ENCODE results near the gene ZNF500.

Gene ZNF500

DNA sequence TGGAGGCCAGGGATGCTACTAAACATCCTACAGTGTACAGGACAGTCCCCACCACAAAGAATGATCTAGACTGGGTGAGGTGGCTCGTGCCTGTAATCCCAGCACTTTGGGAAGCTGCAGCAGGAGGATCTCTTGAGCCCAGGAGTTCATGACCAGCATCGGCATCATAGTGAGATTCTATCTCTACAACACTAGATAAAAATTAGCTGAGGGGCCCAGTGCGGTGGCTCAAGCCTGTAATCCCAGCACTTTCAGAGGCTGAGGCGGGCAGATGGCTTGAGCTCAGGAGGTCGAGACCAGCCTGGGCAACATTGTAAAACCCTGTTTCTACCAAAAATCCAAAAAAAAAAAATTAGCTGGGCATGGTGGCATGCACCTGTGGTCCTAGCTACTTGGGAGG lies 5.4 kb upstream of the ZNF500 start:
- DNase-seq (ENCODE audit: low spot score) = no peak

DNA sequence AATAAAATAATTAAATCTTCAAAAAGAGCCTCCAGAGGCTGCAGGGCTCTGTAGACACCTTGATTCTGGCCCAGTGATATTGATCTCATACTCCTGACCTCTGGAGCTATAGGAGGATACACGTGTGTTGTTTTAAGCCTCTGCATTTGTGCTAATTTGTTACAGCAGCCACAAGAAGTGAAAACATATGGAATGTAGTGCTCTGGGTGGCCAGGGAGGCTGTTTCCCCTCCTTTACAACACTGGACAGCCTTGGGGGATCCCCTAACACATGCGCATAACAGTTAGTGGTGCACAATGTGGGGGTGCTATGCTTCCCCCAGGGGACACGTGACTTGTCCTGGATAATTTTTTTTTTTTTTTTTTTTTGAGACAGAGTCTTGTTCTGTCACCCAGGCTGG lies 4.7 kb upstream of the ZNF500 start:
- DNase-seq (ENCODE audit: low spot score) = no peak

DNA sequence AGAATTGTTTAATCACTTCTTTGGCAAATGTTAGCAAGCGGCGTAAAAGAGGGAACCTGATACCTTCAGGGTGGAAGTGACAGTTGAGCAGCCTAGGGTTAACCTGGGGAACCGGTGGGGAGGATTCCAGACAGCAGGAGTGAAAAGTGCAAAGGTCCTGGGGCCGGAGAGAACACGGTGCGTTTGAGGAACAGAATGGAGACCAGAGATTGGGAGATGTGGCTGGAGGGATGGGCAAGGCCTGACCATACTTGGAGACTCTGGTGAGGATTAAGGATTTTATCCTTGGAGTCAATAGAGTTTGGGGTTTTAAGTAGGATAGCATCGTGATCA lies 2.3 kb upstream of the ZNF500 start:
- DNase-seq (ENCODE audit: low spot score) = no peak

DNA sequence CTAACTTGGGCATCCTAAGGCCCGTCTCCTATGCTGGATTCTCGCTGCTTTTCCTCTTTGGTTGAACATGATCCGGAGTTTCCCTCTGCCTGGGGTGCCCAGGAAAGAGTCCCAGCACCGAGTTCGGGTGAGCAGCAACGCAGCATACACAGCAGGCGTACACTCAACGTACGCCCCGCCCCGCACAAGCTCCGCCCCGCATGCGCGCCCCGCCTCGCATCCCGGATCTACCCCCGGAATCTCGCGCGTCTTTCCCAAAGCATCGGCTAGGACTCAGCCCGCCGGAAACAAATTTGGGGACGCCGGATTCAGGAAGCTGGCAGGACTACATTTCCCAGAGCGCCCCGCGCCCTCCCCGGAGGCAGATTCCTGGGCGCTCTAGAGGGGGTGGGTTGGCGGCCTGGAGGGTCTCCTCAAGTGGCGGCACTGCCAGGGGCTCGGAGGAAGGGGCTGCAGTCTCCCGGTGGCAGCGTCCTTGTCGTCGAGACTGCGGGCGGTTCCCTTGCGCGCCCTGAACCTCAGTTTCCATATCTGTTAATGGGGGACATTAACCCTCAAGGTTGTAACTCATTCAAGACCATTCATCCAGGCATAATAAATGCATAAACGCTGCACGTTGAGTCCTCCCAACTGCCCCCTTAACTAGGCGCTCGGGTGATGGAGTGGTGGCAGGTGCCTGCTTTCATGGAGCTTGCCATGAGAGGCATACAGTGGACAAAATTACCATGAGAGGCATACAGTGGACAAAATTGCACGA lies 1.8 kb upstream of the ZNF500 start:
- peak; percentile 93 for DNase-seq (ENCODE audit: low spot score)

DNA sequence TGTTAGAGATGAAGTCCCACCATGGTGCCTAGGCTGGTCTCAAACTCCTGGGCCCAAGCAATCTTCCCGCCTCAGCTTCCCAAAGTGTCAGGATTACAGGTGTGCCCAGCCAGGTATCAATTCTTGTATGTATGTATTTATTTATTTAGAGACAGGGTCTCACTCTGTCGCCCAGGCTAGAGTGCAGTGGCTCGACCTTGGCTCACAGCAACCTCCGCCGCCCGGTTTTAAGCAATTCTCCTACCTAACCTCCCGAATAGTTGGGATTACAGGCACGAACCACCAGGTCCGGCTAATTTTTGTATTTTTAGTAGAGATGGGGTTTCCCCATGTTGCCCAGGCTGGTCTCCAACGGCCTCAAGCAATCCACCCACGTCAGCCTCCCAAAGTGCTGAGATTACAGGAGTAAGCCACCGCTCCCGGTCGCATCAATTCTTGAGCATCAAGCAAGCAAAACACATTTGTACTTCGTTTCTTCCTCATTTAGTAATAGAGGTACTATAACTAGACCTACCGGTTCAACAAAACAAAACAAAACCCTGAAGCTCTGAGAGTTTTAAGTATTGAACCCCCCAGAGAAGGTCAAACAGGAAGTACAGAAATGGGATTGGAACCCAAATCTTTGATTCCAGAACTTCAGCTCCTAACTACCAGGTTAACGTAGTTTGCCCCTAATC lies 1.0 kb upstream of the ZNF500 start:
- no peak for DNase-seq (ENCODE audit: low spot score)

DNA sequence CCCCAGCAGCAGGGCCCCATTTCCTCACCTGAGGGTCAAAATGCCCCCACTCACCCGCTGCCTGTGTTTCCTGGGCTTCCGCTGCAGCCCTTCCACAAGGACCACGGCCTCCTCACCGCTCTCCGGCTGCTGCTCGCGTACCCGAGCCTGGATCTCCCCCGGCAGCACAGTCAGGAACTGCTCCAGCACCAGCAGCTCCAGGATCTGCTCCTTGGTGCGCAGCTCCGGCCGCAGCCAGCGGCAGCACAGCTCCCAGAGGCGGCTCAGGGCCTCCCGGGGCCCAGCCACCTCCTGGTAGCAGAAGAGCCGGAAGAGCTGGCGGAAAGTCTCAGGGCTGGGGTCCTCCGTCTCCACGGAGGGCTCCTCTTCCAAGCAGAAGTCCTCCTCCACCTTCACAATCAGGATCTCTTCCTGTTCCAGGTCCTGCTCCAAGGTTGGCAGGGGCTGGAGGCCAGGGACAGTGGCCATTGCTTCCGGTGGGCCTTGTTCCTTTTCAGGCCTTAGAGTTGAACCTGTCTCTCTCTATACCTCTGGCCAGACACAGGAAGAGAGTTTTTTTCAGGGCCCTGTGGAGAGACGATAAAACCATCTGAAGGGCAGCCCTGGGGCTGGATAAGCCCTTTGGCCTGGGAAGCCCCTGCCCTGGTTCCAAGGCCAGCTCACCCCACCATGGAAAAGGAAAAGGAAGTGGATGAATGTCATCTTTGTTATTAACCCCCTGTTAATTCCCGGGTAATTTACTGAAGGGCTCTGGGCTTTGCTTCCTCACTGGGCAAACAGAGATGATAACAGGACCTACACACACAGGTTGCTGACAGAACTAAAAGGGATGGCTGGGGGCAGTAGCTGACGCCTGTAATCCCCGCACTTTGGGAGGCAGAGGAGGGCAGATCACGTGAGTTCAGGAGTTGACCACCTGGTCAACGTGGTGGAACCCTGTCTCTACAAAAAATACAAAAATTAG lies 1.2 kb downstream of the ZNF500 start:
- no peak for DNase-seq (ENCODE audit: low spot score)

DNA sequence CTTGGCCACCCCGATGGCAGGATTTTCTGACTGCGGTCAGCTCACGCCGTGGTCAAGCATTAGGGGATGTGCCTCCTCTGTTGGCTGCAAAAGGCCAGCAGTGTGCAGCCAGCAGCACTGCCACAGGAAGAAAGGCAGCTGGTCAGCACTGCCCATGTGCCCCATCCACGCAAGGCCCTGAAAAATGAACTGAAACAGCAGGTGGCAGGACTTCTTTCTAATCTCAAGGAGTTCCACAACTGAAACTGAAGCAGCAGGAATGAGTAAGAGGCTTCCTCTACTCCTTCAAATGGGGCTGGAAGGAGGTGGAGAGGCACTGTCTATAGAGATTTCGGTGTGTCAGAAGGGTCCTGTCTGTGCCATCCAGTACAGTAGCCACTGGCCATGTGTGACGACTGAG lies 3.2 kb downstream of the ZNF500 start:
- no peak for DNase-seq (ENCODE audit: low spot score)

DNA sequence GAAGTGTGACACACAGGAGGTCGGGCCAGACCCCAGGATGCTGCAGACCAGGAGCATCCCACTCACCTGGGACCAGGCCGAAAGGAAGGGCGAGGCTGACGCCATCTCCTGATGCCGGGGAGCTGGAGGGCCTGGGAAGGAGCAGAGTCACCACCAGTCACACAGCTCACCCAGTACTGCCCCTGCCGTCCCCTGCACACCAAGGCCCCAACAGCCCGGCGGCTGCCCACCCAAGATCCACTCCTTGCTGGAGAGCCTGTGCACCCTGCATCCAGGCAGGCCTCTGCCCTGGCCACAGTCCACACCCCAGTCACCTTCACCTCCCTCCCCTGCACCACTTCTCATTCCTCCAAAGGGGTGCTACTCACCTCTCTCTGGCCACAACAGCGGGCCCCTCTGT lies 4.8 kb downstream of the ZNF500 start:
- DNase-seq (ENCODE audit: low spot score) = no peak

DNA sequence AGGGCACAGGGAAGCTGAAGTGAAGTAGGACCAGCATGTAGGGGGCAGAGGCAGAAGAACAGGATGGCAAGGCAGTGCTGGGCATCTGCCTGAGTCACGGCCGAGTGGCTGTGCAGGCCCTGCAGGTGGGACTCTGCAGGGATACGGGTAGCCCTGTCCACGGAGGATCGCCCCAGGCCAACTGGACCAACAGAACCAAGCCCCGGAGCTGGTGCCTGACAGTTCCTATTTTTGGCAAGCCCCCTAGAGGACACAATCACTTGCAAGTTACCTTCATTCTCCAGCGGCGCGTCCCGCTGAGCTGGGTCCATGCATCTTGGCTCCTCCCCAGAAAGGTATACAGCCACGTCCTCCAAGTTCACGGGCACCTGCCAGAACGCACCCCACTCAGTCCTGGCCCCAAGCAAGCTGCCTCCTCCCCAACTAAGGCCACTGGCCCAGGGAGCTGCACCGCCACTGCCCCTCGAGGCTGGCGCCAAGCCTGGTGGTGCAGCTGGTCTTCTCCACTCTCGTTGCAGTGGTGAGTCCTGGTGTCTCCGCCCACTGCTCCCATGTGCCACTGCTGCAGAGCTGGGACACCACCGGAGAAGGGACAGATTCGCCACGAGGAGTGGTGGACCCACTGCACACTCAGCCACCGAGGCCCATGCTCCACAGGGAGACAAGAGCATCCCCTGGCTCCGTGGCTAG lies 6.6 kb downstream of the ZNF500 start:
- no peak for DNase-seq (ENCODE audit: low spot score)

DNA sequence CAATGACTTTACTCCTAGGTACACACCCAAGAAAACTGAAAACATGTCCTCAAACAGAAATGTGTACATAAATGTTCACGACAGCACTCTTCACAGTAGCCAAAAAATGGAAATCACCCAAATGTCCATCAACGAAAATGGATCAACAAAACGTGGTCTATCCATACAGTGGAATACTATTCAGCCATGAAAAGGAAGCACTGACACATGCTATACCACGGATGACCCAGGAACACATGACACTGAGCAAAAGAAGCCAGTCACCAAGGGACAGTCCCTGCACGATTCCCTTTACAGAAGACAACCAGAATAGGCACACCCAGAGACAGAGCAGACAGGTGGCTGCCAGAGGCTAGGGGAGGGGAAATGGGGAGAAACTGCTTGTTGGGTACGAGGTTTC lies 11.3 kb downstream of the ZNF500 start:
- DNase-seq (ENCODE audit: low spot score) = no peak

DNA sequence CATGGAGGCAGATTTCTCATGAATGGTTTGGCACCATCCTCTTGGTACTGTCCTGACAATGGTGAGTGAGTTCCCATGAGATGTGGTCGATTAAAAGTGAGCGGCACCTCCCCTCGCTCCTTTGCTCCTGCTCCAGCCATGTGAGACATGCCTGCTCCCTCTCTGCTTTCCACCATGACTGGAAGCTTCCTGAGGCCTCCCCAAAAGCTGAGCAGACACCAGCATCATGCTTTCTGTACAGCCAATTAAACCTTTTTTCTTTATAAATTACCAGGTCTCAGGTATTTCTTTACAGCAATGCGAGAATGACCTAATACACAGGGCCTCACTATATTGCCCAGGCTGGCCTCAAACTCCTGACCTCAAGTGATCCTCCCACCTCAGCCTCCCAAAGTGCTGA lies 12.1 kb downstream of the ZNF500 start:
- DNase-seq (ENCODE audit: low spot score) = no peak

DNA sequence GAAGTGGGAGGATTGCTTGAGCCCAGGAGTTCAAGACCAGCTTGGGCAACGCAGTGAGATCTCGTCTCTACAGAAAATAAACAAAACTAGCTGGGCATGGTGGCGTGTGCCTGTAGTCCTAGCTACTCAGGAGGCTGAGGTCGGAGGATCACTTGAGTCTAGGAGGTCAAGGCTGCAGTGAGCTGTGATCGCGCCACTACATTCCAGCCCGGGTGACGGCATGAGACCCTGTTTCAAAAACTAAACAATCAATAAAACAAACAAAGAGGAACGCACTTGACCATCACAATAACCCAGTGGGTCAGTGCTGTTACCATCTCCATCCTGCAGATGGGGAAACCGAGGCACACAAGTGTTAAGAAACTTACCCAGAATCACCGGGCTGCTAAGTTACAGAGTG lies 13.7 kb downstream of the ZNF500 start:
- DNase-seq (ENCODE audit: low spot score) = no peak

DNA sequence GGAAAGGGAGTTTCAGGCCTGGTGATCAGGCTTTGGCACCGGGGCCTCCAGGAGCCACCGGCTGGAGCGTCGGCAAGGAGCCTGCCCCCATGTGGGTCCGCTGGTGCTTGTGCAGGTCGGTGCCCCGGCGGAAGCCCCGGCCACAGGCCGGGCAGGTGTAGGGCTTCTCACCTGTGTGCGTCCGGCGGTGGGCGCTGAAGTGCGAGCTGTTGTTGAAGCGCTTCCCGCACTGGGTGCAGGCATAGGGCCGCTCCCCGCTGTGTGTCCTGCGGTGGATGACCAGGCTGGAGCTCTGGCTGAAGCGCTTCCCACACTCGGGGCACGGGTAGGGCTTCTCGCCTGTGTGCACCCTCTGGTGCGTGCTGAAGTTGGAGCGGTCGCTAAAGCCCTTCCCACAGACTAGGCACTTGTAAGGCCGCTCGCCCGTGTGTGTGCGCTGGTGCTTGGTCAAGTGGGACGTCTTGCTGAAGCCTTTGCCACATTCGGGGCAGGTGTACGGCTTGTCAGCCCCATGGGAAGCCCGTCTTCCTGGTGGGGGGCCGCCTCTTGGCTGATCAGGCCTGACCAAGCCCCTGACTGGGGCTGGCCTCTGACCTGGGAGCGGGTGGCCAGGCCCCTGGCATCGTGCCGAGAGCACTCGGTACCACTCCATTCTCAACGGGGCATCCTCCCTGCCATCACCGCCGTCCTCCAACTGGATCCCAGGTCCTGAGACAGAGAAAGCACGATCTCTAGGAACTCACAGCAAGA lies 14.4 kb downstream of the ZNF500 start:
- no peak for DNase-seq (ENCODE audit: low spot score)

DNA sequence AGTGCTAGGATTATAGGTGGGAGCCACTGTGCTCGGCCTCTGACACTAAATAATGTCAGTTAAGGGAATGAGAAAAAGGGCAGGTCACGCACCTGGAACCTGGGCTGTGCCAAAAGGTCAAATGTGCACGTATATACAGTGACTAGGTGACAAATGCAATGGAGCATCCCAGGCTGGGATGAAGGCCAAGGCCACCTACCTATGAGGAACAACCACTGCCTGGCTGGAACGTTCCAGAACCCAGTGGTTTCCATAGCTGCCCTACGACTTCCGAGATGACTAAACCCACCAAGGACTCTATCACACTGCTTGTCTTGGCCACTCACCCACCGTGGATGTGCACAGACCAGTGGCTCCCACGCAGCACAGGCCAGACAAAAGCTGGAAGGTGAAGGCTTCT lies 16.1 kb downstream of the ZNF500 start:
- no peak for DNase-seq (ENCODE audit: low spot score)

DNA sequence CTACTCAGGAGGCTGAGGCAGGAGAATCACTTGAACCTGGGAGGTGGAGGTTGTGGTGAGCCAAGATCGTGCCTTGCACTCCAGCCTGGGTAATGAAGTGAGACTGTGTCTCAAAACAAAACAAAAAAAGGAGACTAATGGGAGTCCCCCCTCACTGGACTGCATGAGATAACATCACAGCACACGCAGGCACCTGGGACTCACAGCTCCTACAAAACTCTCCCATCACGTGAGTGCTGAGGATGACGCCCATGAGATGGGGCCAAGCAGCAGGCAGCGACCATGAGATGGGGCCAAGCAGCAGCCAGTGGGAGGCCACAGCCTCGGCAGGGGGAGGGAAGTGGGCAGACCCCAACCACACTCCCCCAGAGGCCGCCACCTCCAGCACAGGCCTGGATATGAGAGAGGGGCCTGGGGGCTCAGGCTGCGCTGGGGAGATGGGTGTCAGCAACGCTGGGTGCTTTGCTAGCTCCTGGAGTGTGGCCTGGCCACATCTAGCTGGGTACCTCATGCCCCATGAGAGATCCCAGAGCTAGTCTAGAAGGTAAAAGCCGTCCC lies 17.2 kb downstream of the ZNF500 start:
- DNase-seq (ENCODE audit: low spot score) = no peak

DNA sequence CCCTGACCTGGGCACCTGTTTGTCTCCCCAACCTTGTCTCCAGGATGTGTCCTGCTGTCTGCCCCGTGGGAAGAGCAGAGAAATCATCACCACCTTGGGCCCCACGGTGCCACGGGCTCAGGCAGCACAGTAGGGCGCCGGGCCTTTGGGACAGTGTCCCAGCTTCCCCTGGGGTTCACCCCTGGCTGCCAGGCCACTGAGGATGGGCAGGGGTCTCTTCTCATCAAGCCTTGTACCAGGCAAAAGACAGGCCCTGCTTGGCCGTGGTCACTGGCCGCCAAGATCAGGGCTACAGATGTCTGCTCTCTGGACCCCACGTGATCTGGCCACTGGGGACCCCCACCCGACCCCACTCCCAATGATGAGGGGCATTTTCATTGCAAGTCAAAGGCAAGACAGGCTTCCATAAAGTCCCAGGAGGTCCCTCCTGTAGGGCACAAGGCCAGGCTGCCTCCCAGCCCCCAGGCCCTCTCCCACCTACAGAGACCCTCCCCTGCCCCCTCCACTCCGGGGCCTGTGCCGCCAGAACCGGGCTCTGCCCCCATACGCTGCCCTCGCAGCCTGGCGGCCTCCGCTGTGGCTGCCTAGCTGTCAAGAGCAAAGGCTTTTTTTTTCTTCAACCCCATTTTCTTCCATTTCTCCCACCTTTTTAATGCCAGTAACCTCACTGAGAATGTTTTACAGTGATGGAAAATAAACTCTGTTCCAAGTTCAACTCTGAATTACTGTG lies 18.1 kb downstream of the ZNF500 start:
- DNase-seq (ENCODE audit: low spot score) = no peak

DNA sequence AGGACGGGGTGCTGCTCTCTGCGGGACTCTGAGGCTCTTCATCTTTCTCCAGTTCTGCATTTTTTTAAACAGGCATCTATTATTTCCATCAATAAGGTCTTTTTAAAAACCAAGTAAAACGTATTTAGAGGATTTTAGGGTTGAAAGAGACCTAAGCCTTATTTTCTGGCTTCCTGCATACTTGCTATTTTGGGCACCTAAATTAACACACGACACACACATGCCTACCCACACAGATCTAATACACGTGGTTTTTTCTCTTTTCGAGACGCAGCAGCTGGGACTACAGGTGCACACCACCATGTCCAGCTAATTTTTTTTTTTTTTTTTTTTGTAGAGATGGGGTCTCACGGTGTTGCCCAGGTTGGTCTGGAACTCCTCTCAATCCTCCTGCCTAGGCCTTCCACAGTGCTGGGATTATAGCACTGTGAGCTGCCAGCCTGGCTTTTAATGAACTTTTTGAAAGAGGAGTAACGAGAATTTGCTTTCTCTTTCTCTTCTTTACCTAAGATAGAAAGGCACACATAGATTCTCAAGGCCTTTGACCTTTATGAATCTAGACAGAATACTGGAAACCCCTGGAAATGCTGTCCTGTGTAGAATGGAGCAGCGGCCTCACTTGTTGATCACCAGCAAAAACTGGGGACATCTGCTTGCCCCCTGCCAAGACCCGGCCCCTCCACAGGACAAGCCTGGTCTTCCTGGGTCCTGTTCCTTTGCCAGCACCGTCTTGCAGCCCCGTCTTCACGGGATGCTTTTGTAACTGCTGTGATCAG lies 18.9 kb downstream of the ZNF500 start:
- no peak for DNase-seq (ENCODE audit: low spot score)

DNA sequence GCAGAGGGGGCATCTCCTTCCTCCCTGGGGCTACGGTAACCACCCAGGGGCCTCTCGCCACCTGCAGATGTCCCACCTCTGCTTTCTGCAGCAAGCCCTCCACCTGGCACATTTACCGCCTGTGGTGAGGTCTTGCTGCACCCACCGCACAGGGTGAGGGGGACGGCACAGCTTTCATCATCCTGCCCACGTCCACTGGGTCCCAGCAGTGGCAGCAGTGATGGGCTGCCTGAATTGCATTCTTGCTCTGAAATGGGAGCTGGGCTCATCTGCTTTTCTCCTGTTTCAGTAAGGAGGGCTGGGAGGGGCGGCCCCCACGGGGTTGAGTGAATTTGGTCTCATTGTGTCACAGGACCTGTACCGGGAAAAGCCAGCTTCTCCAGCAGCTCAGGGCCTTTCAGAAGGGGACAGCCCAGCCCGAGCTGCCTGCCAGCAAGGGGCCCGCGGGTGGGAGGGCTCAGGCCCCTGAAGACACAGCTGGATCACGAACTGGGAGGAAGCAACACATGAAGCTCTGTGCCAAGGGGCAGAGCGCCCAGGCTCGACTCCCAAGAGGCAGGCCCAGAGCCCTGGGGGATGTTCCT lies 19.9 kb downstream of the ZNF500 start:
- no peak for DNase-seq (ENCODE audit: low spot score)

DNA sequence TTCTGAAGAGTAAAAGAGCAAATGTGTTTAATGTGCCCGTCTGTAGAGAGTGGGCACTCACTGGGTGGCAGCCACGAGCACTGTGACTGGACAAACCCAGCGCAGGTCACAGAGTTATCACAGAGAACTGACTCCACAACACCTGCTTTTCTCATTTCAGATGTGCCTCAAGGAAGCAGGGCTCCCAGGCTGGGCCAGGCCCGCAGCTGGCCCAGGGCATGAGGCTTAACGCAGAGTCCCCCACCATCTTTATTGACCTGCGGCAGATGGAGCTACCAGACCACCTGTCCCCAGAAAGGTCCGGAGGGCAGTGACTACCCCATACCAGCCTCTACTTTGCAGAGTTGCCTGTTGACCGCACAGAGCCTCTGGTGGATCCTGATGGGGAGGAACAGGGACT lies 20.7 kb downstream of the ZNF500 start:
- no peak for DNase-seq (ENCODE audit: low spot score)

DNA sequence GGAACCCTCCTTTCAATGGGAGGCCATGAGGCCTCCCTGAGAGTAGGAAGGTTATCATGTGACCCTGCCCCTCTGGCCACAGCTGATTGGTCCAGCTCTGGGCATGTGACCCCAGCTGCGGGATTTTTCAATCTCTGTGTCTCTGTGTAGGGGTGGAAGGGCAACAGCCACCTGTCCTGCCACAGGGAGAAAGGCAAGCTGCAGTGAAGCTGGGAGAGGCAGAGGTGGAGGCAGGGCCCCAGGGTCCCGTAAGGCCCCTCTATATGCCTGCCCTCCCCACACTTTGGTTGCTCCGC lies 21.7 kb downstream of the ZNF500 start:
- no peak for DNase-seq (ENCODE audit: low spot score)
